BLaER1 (cell line): ENCODE results near the gene LSM7.

Source experiments
- H3K27ac ChIP-seq: shearing (Covaris generic); formaldehyde crosslinking; 2 replicates; pipeline ENCODE4 v1.8.1; 2022
- H3K27me3 ChIP-seq: shearing (Covaris generic); formaldehyde crosslinking; 2 replicates; pipeline ENCODE4 v1.8.1; 2022
- H3K36me3 ChIP-seq: shearing (Covaris generic); formaldehyde crosslinking; 2 replicates; pipeline ENCODE4 v1.8.1; 2022
- H3K4me1 ChIP-seq: shearing (Covaris generic); formaldehyde crosslinking; 2 replicates; pipeline ENCODE4 v1.8.1; 2022
- H3K4me2 ChIP-seq: shearing (Covaris generic); formaldehyde crosslinking; 2 replicates; pipeline ENCODE4 v1.8.1; 2022
- H3K4me3 ChIP-seq: shearing (Covaris generic); formaldehyde crosslinking; 2 replicates; pipeline ENCODE4 v1.8.1; 2022
- H3K9ac ChIP-seq: shearing (Covaris generic); formaldehyde crosslinking; 2 replicates; pipeline ENCODE4 v1.8.1; 2022
- H3K9me3 ChIP-seq: shearing (Covaris generic); formaldehyde crosslinking; 2 replicates; pipeline ENCODE4 v1.8.1; 2022
- H4K20me1 ChIP-seq: shearing (Covaris generic); formaldehyde crosslinking; 2 replicates; pipeline ENCODE4 v1.8.1; 2022
- Cebpa-rat ChIP-seq: shearing (Covaris generic); IDR thresholded peaks from 2 replicates; pipeline ENCODE4 v1.8.1; 2022

Gene LSM7

GRCh38 chr19:2275588-2276428, 52.6 kb downstream of the LSM7 start:
- Histone ChIP-seq H3K4me3 (no peak overlapping the region), H3K4me1 (peaks cover 90% of the 10 kb centered on the region), H3K27ac (no peak overlapping the region), H3K9me3 (no peaks in the 10 kb centered on the region), H3K36me3 (peaks cover 41% of the 10 kb centered on the region), H3K9ac (no peak overlapping the region), H4K20me1 (peaks cover 98% of the 10 kb centered on the region), H3K4me2 (peak overlapping the region; percentile 99), H3K27me3 (no peaks in the 10 kb centered on the region)
- no peak for TF ChIP-seq Cebpa-rat

- Histone ChIP-seq H3K36me3 (peaks cover 41% of the 10 kb centered on the region), H3K27me3 (no peaks in the 10 kb centered on the region), H3K9ac (no peak overlapping the region), H3K4me2 (peak overlapping the region; percentile 99), H3K9me3 (no peaks in the 10 kb centered on the region), H3K27ac (0 out of 2 replicates have a peak overlapping the region, but pooled peaks have one; percentile 9), H3K4me3 (no peak overlapping the region), H3K4me1 (peaks cover 82% of the 10 kb centered on the region), H4K20me1 (peaks cover 98% of the 10 kb centered on the region)
- no peak for TF ChIP-seq Cebpa-rat
Measured at GRCh38 chr19:2274931-2275535, 53.4 kb downstream of the LSM7 start.

- H3K4me3 ChIP-seq: peak overlapping the region; percentile 99; the same call in 1 of the 2 replicates
- peaks cover 77% of the 10 kb centered on the region for H3K4me1 ChIP-seq
- no peak overlapping the region for H3K9ac ChIP-seq
- H3K36me3 ChIP-seq: peaks cover 41% of the 10 kb centered on the region
- H4K20me1 ChIP-seq: peaks cover 97% of the 10 kb centered on the region
- no peaks in the 10 kb centered on the region for H3K9me3 ChIP-seq
- H3K27me3 ChIP-seq: no peaks in the 10 kb centered on the region
- H3K27ac ChIP-seq: peak overlapping the region; percentile 42
- peak overlapping the region; percentile 99 for H3K4me2 ChIP-seq
- no peak for TF ChIP-seq Cebpa-rat
Measured at GRCh38 chr19:2274185-2274711, 54.1 kb downstream of the LSM7 start.

- Histone ChIP-seq H3K4me1 (peaks cover 74% of the 10 kb centered on the region), H4K20me1 (peaks cover 90% of the 10 kb centered on the region), H3K4me3 (peak overlapping the region; percentile 99), H3K4me2 (peak overlapping the region; percentile 99), H3K27me3 (no peaks in the 10 kb centered on the region), H3K9me3 (no peaks in the 10 kb centered on the region), H3K36me3 (peaks cover 41% of the 10 kb centered on the region), H3K9ac (peak overlapping the region; percentile 99), H3K27ac (peak overlapping the region; percentile 99)
- no peak for TF ChIP-seq Cebpa-rat
Measured at GRCh38 chr19:2273356-2274184, 54.8 kb downstream of the LSM7 start.
